Stomach (tissue), 9 donors: ENCODE data around the gene MIF4GD. TPM values are rescaled to one million over a fixed set of nuclear protein-coding genes. Genes with fewer than 3 reads are reported as not detected.
A peak's percentile ranks its signal among the peaks of the same experiment; 100 is the strongest.

ENCODE experiments used
- DNase-seq, 2 donors: peaks; one replicate each; pipeline versions ENCODE4 v3.0.0 to v3.0.0-alpha.2; 2013 to 2019
- H3K27ac ChIP-seq, 5 donors: fragments of 200-600 bp in 4 of 5; sonication (generic) in 4 of 5; one replicate each; pipeline ENCODE4 v1.5.1; 2013 to 2019; ENCODE audit warnings: mild to moderate bottlenecking in 1 of 5, moderate library complexity in 1 of 5
- H3K27me3 ChIP-seq, 3 donors: fragments of 200-600 bp; sonication (generic); one replicate each; pipeline ENCODE4 v1.5.1; 2017 to 2019; ENCODE audit warnings: mixed run types in 1 of 3
- H3K36me3 ChIP-seq, 4 donors: fragments of 200-600 bp; sonication (generic); 1 replicate in 3 of 4; 2 replicates in 1 of 4; pipeline ENCODE4 v1.5.1; 2016 to 2019
- H3K4me1 ChIP-seq, 4 donors: fragments of 200-600 bp; sonication (generic); one replicate each; pipeline ENCODE4 v1.5.1; 2016 to 2019
- H3K4me3 ChIP-seq, 4 donors: fragments of 200-600 bp; sonication (generic) in 3 of 4; one replicate each; pipeline ENCODE4 v1.5.1; 2016 to 2019; ENCODE audit warnings: mild to moderate bottlenecking in 1 of 4
- H3K9me3 ChIP-seq, 4 donors: fragments of 200-600 bp; sonication (generic); one replicate each; pipeline ENCODE4 v1.5.1; 2016 to 2019
- CTCF ChIP-seq, 7 experiments: fragments of 450-650 bp in 4 of 7; fragments of 200-600 bp in 3 of 7; sonication (generic) in 3 of 7; IDR thresholded peaks; one replicate each; pipeline ENCODE4 v1.5.1; 2016 to 2019; ENCODE audit warnings: antibody characterized with exemption in 7 of 7, control low read depth in 2 of 7, mild to moderate bottlenecking in 1 of 7
- EP300 ChIP-seq: sonication (generic); formaldehyde crosslinking; IDR thresholded peaks from one replicate; pipeline ENCODE4 v1.6.1; 2017; ENCODE audit warnings: antibody characterized with exemption
- POLR2A ChIP-seq, 4 donors: fragments of 450-650 bp; IDR thresholded peaks; one replicate each; pipeline ENCODE4 v1.6.1; 2016; ENCODE audit warnings: antibody characterized with exemption in 4 of 4, control low read depth in 2 of 4, mild to moderate bottlenecking in 1 of 4, moderate library complexity in 1 of 4
- POLR2AphosphoS5 ChIP-seq, 3 donors: sonication (generic); formaldehyde crosslinking; IDR thresholded peaks; one replicate each; pipeline ENCODE4 v1.6.1; 2016; ENCODE audit warnings: antibody characterized with exemption in 3 of 3
- WGBS, 5 donors: extraction: QIAGEN DNeasy Blood & Tissue Kit in 3 of 5; methylation state at CpG; one replicate each; pipeline versions ENCODE4 v1.1.5 to v1.1.7; 2013 to 2018; 5-methylcytosine and 5-hydroxymethylcytosine counted together
- intact Hi-C: fragments of 100-400 bp; cut with DNase I; formaldehyde crosslinking; loops from one replicate; pipeline ENCODE4 v1.15.1; 2023; ENCODE audit warnings: low total_unique reads
- polyA plus RNA-seq, 3 donors: library from polyadenylated mRNA; stranded (reverse); fragments of 200-250 nt; gene quantifications; one replicate each; pipeline ENCODE4 v1.2.3, GENCODE V29; 2013
- total RNA-seq, 5 donors: library from RNA; depleted of rRNA; stranded (reverse); fragments of >200 nt; gene quantifications; one replicate each; pipeline versions ENCODE4 v1.1.0 to v1.2.3, GENCODE V29; 2014 to 2016
- donor health status: healthy with polysubstance abuse.
- donor health status: Bipolar disorder and iron deficiency.
- donor health status: healthy.

The MIF4GD gene
- total and polyA plus RNA-seq, 8 donors: 3.5 to 14.7 (median 11.9) TPM

- Histone ChIP-seq H3K9me3 (no peaks in the 10 kb centered on the region), H3K36me3 (peaks cover 18 to 50% (median 36%) of the 10 kb centered on the region in 4 donors), H3K27ac (peak overlapping the region in 3 of 5 donors; percentile 53 to 74 (median 70)), H3K27me3 (no peaks in the 10 kb centered on the region), H3K4me3 (no peak overlapping the region), H3K4me1 (peaks cover 0 to 36% (median 22%) of the 10 kb centered on the region in 4 donors)
- 32 to 56% (median 48%) methylated on average over 11 of the region's 11 CpGs for WGBS, 5 donors
- intact Hi-C loops: no loop called here
- TF ChIP-seq CTCF (IDR thresholded peaks at IDR 0.05) (no peak), POLR2AphosphoS5 (IDR thresholded peaks at IDR 0.05) (no peak), POLR2A (IDR thresholded peaks at IDR 0.05) (no peak), EP300 (no peak)
- peak in 1 of 2 donors; percentile 38 for DNase-seq
These were observed 46.6 kb upstream of the MIF4GD start for GRCh38 chr17:75317671-75318070.

GRCh38 chr17:75316253-75316652 is 45.2 kb upstream of the MIF4GD start:
- no peak for DNase-seq
- Histone ChIP-seq H3K9me3 (no peaks in the 10 kb centered on the region), H3K27ac (peak overlapping the region in 2 of 5 donors; percentile 45 to 69), H3K4me3 (no peak overlapping the region), H3K4me1 (peaks cover 0 to 36% (median 21%) of the 10 kb centered on the region in 4 donors), H3K36me3 (peaks cover 13 to 39% (median 28%) of the 10 kb centered on the region in 4 donors), H3K27me3 (no peaks in the 10 kb centered on the region)
- intact Hi-C loops: no loop called here
- no peak for TF ChIP-seq EP300
- TF ChIP-seq POLR2AphosphoS5 (IDR thresholded peaks at IDR 0.05): no peak
- TF ChIP-seq CTCF (IDR thresholded peaks at IDR 0.05): no peak
- no peak for TF ChIP-seq POLR2A (IDR thresholded peaks at IDR 0.05)
- WGBS, 5 donors: 79 to 92% (median 87%) methylated on average over 5 of the region's 5 CpGs

- Histone ChIP-seq H3K4me3 (no peak overlapping the region), H3K27me3 (no peaks in the 10 kb centered on the region), H3K4me1 (peaks cover 0 to 39% (median 21%) of the 10 kb centered on the region in 4 donors), H3K27ac (peak overlapping the region in 2 of 5 donors; percentile 45 to 69), H3K36me3 (peaks cover 12 to 34% (median 23%) of the 10 kb centered on the region in 4 donors), H3K9me3 (no peaks in the 10 kb centered on the region)
- no peak for TF ChIP-seq EP300
- no peak for TF ChIP-seq POLR2AphosphoS5 (IDR thresholded peaks at IDR 0.05)
- no peak for TF ChIP-seq CTCF (IDR thresholded peaks at IDR 0.05)
- no peak for TF ChIP-seq POLR2A (IDR thresholded peaks at IDR 0.05)
- DNase-seq: no peak
- 74 to 85% (median 83%) methylated on average over 19 of the region's 19 CpGs for WGBS, 5 donors
- intact Hi-C loops: no loop called here
These were observed 44.7 kb upstream of the MIF4GD start for GRCh38 chr17:75315541-75316243.

GRCh38 chr17:75313941-75314551 is 43.0 kb upstream of the MIF4GD start:
- DNase-seq: no peak
- Histone ChIP-seq H3K4me3 (no peak overlapping the region), H3K27me3 (no peaks in the 10 kb centered on the region), H3K36me3 (peaks cover 0 to 19% (median 10%) of the 10 kb centered on the region in 4 donors), H3K4me1 (peaks cover 7 to 54% (median 27%) of the 10 kb centered on the region in 4 donors), H3K27ac (peak overlapping the region in 4 of 5 donors; percentile 38 to 69 (median 53)), H3K9me3 (no peaks in the 10 kb centered on the region)
- intact Hi-C loops: no loop called here
- TF ChIP-seq POLR2A (IDR thresholded peaks at IDR 0.05) (no peak), CTCF (IDR thresholded peaks at IDR 0.05) (no peak), EP300 (no peak), POLR2AphosphoS5 (IDR thresholded peaks at IDR 0.05) (no peak)
- WGBS, 5 donors: 74 to 81% (median 77%) methylated on average over 10 to 14 of the region's 14 CpGs
